HCT116 (cell line): Measurements from ENCODE around the gene OR10H5.

ENCODE experiments used
- CBX3 ChIP-seq: IDR thresholded peaks from 2 replicates; pipeline ENCODE4 v1.6.1; 2012; ENCODE audit warnings: low read depth
- CTCF ChIP-seq, 3 experiments: fragments of 200-600 bp in 1 of 3; sonication (generic) in 1 of 3; IDR thresholded peaks in 2 of 3; conservative IDR thresholded peaks in 1 of 3; 2 replicates each; pipeline ENCODE4 v1.5.1; 2012 to 2017; ENCODE audit warnings: low read depth in 2 of 3, low read length in 2 of 3, antibody characterized with exemption in 1 of 3, borderline replicate concordance in 1 of 3, control low read depth in 1 of 3, mild to moderate bottlenecking in 1 of 3, mixed read lengths in 1 of 3, mixed run types in 1 of 3, moderate library complexity in 1 of 3; ENCODE audit not compliant: insufficient read depth in 1 of 3
- ELF1 ChIP-seq: IDR thresholded peaks from 2 replicates; pipeline ENCODE4 v1.6.1; 2012; ENCODE audit warnings: low read depth, borderline replicate concordance
- EZH2 ChIP-seq: fragments of 200-600 bp; sonication (generic); IDR thresholded peaks from 2 replicates; pipeline ENCODE4 v1.6.1; 2017; ENCODE audit warnings: antibody characterized with exemption, mixed run types
- EZH2phosphoT487 ChIP-seq: fragments of 200-600 bp; IDR thresholded peaks from 2 replicates; pipeline ENCODE4 v1.6.1; 2018; ENCODE audit warnings: antibody characterized with exemption, borderline replicate concordance
- FOSL1 ChIP-seq: IDR thresholded peaks from 2 replicates; pipeline ENCODE4 v1.6.1; 2012; ENCODE audit warnings: low read depth
- MAX ChIP-seq: IDR thresholded peaks from 2 replicates; pipeline ENCODE4 v1.6.1; 2012
- POLR2A ChIP-seq: IDR thresholded peaks from 2 replicates; pipeline ENCODE4 v1.7.0; 2011; ENCODE audit warnings: borderline replicate concordance; ENCODE audit not compliant: insufficient read depth, insufficient read length; ENCODE audit errors: extremely low read depth
- POLR2AphosphoS5 ChIP-seq: IDR thresholded peaks from 2 replicates; pipeline ENCODE4 v1.6.1; 2011; ENCODE audit warnings: mild to moderate bottlenecking, low read depth, low read length, moderate library complexity
- REST ChIP-seq: IDR thresholded peaks from 2 replicates; pipeline ENCODE4 v1.6.1; 2012; ENCODE audit warnings: low read depth
- SIN3A ChIP-seq: IDR thresholded peaks from 2 replicates; pipeline ENCODE4 v1.6.1; 2012; ENCODE audit warnings: low read depth
- SRF ChIP-seq: IDR thresholded peaks from 2 replicates; pipeline ENCODE4 v1.6.1; 2012; ENCODE audit warnings: low read depth
- TCF7L2 ChIP-seq: IDR thresholded peaks from 2 replicates; pipeline ENCODE4 v1.7.0; 2011; ENCODE audit warnings: borderline replicate concordance, inconsistent platforms; ENCODE audit not compliant: insufficient read depth, insufficient read length; ENCODE audit errors: extremely low read depth

DNA sequence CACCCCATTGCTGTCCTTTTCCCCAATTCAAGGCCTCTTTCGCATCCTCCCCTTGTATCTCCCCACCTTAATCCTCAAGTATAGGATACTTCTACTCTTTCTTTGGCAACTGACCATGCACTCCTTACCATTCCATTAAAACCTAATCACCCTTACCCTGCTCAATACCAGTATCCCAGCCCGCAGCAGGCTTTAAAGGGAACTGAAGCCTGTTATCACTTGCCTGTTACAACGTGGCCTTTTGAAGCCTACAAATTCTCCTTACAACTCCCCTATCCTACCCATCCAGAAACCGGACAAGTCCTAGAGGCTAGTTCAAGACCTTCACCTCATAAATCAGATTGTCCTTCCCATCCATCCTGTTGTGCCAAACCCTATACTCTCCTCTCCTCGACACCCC, 44.2 kb downstream of the OR10H5 start:
- no peak for TF ChIP-seq EZH2
- TF ChIP-seq MAX, result no peak
- TF ChIP-seq REST, result no peak
- no peak for TF ChIP-seq CTCF (IDR thresholded peaks at IDR 0.05 in 2 of 3, conservative IDR thresholded peaks at IDR 0.05 in 1 of 3; ENCODE audit: borderline replicate concordance in 1 of 3, insufficient read depth in 1 of 3, low read depth in 2 of 3, low read length in 2 of 3)
- no peak for TF ChIP-seq TCF7L2
- TF ChIP-seq EZH2phosphoT487, result no peak
- TF ChIP-seq FOSL1, result no peak
- no peak for TF ChIP-seq ELF1
- TF ChIP-seq POLR2A, result no peak
- no peak for TF ChIP-seq SIN3A
- no peak for TF ChIP-seq CBX3
- TF ChIP-seq POLR2AphosphoS5, result no peak; the same call in 1 of the 2 replicates
- TF ChIP-seq SRF, result no peak
